ENCODE results near the gene NHLH1. TPM values are rescaled to one million over a fixed set of nuclear protein-coding genes. Genes with fewer than 3 reads are reported as not detected.

Gene NHLH1
- total and polyA plus RNA-seq, 2 of the 13 experiments (the other 11 are each of a cell fraction or from before 2014, with no cell fraction given): 0.11 to 0.57 TPM

- TF ChIP-seq ZNF275 (CRISPR knock-in tag; IDR thresholded peaks at IDR 0.05; ENCODE audit: borderline replicate concordance) (peak; percentile 64; the same call in 1 of the 2 replicates), BCL6 (CRISPR knock-in tag; IDR thresholded peaks at IDR 0.05) (no peak; the same call in 1 of the 2 replicates), NFIC (IDR thresholded peaks at IDR 0.05; ENCODE audit: low read length) (no peak), KLF9 (CRISPR knock-in tag; IDR thresholded peaks at IDR 0.05; ENCODE audit: low read depth) (0 out of 2 replicates have a peak, but pooled peaks have one; percentile 60), SCMH1 (CRISPR knock-in tag; IDR thresholded peaks at IDR 0.05; ENCODE audit: borderline replicate concordance) (no peak), HINFP (CRISPR knock-in tag; IDR thresholded peaks at IDR 0.05; ENCODE audit: low read depth) (peak; percentile 70; the same call in 1 of the 2 replicates), BCL3 (CRISPR knock-in tag; IDR thresholded peaks at IDR 0.05) (peak; percentile 84), XRCC5 (optimal IDR thresholded peaks at IDR 0.05; ENCODE audit: low read length) (peak; percentile 87), ZNF331 (CRISPR knock-in tag; IDR thresholded peaks at IDR 0.05) (peak; percentile 55; the same call in 1 of the 2 replicates), ATF6 (CRISPR knock-in tag; conservative IDR thresholded peaks at IDR 0.05) (peak; percentile 74; the same call in 1 of the 2 replicates), ZZZ3 (CRISPR knock-in tag; IDR thresholded peaks at IDR 0.05; ENCODE audit: borderline replicate concordance) (peak; percentile 94; the same call in 1 of the 2 replicates), HBP1 (CRISPR knock-in tag; IDR thresholded peaks at IDR 0.05; ENCODE audit: low read depth) (peak; percentile 82; the same call in 1 of the 2 replicates), REL (CRISPR knock-in tag; conservative IDR thresholded peaks at IDR 0.05) (no peak), MED8 (CRISPR knock-in tag; IDR thresholded peaks at IDR 0.05; ENCODE audit: insufficient replicate concordance) (peak; percentile 86), HOXA9 (CRISPR knock-in tag; IDR thresholded peaks at IDR 0.05; ENCODE audit: borderline replicate concordance) (no peak), TEAD3 (CRISPR knock-in tag; optimal IDR thresholded peaks at IDR 0.05; ENCODE audit: borderline replicate concordance) (peak; percentile 50), PAF1 (CRISPR knock-in tag; IDR thresholded peaks at IDR 0.05) (no peak), ISL2 (CRISPR knock-in tag; IDR thresholded peaks at IDR 0.05) (0 out of 2 replicates have a peak, but pooled peaks have one; percentile 11), PRMT3 (CRISPR knock-in tag; IDR thresholded peaks at IDR 0.05; ENCODE audit: borderline replicate concordance, low read depth) (0 out of 2 replicates have a peak, but pooled peaks have one; percentile 48)
These were observed 23.7 kb upstream of the NHLH1 start, which contains the start of the genes COPA and NCSTN (continued) for GRCh38 chr1:160342953-160343869.
